A375 (cell line): ENCODE results near the gene MAS1. TPM values are rescaled to one million over a fixed set of nuclear protein-coding genes. Genes with fewer than 3 reads are reported as not detected.

Experiments used
- total RNA-seq: library from RNA; depleted of rRNA; stranded (reverse); fragments of >200 nt; shearing (Covaris generic); gene quantifications from 2 replicates; pipeline ENCODE4 v1.2.3, GENCODE V29; 2014; rRNA removed

The MAS1 gene
- total RNA-seq: not detected in 2 replicates

GRCh38 chr6:159890792-159891191 lies at the start of gene MAS1:
TSS of gene MAS1 (plus strand) at chr6:159890988. CDS start at chr6:159906956, 15,968 bp downstream.

Other genes with a start within 250 kb of the MAS1 start
- gene SOD2, start 197.7 kb upstream of the MAS1 start, total RNA-seq: 36.0 and 43.2 TPM in 2 replicates
- 56.7 and 69.9 TPM in 2 replicates for gene WTAP, start 163.5 kb upstream of the MAS1 start, total RNA-seq
- 14.0 and 26.5 TPM in 2 replicates for gene ACAT2, start 128.9 kb upstream of the MAS1 start, total RNA-seq
- 216 and 275 TPM in 2 replicates for gene TCP1, start 101.4 kb upstream of the MAS1 start, total RNA-seq
- 88.8 and 92.5 TPM in 2 replicates for gene MRPL18, start 100.5 kb upstream of the MAS1 start, total RNA-seq
- gene PNLDC1, start 90.7 kb upstream of the MAS1 start, total RNA-seq: not detected in 2 replicates
- 33.0 and 40.7 TPM in 2 replicates for gene IGF2R, start 78.1 kb downstream of the MAS1 start, total RNA-seq
- gene SLC22A1, start 230.8 kb downstream of the MAS1 start, total RNA-seq: 0.05 TPM in 1 of 2 replicates, not detected in the other